ENCODE results near the gene FRK.

Gene FRK

GRCh38 chr6:116016846-116017545 lies 43.7 kb downstream of the FRK start:
- Histone ChIP-seq H3K36me3 (ENCODE audit: insufficient read depth, low read length) (no peaks in the 10 kb centered on the region), H3K4me1 (ENCODE audit: insufficient read depth, low read length) (no peaks in the 10 kb centered on the region; the same call in 1 of the 2 replicates), H3K27ac (ENCODE audit: low read depth, low read length) (no peak overlapping the region)

GRCh38 chr6:116015983-116016382 lies 44.7 kb downstream of the FRK start:
- Histone ChIP-seq H3K36me3 (ENCODE audit: insufficient read depth, low read length) (no peaks in the 10 kb centered on the region), H3K27me3 (ENCODE audit: insufficient read depth, low read length) (no peaks in the 10 kb centered on the region), H3K4me1 (ENCODE audit: insufficient read depth, low read length) (peaks cover 5% of the 10 kb centered on the region; the same call in 1 of the 2 replicates), H3K9me3 (ENCODE audit: insufficient read depth, low read depth, low read length) (no peaks in the 10 kb centered on the region), H3K27ac (ENCODE audit: low read depth, low read length) (no peak overlapping the region), H3K4me3 (ENCODE audit: low read length) (no peak overlapping the region), H3K9ac (ENCODE audit: low read depth, low read length) (no peak overlapping the region)

More at GRCh38 chr6:116016846-116017545, 43.7 kb downstream of the FRK start:
- Histone ChIP-seq H3K9me3 (ENCODE audit: insufficient read depth, low read depth, low read length) (no peaks in the 10 kb centered on the region), H3K9ac (ENCODE audit: low read depth, low read length) (no peak overlapping the region), H3K27me3 (ENCODE audit: insufficient read depth, low read length) (no peaks in the 10 kb centered on the region), H3K4me3 (ENCODE audit: low read length) (no peak overlapping the region)
- WGBS = 73% methylated on average over 4 of the region's 4 CpGs

GRCh38 chr6:116015561-116015960 lies 45.1 kb downstream of the FRK start:
- peaks cover 5% of the 10 kb centered on the region; the same call in 1 of the 2 replicates for H3K4me1 ChIP-seq (ENCODE audit: insufficient read depth, low read length)
- no peak overlapping the region for H3K27ac ChIP-seq (ENCODE audit: low read depth, low read length)
- H3K4me3 ChIP-seq (ENCODE audit: low read length) = no peak overlapping the region
- H3K27me3 ChIP-seq (ENCODE audit: insufficient read depth, low read length) = no peaks in the 10 kb centered on the region
- H3K9me3 ChIP-seq (ENCODE audit: insufficient read depth, low read depth, low read length) = no peaks in the 10 kb centered on the region
- H3K36me3 ChIP-seq (ENCODE audit: insufficient read depth, low read length) = no peaks in the 10 kb centered on the region
- no peak overlapping the region for H3K9ac ChIP-seq (ENCODE audit: low read depth, low read length)

- no peaks in the 10 kb centered on the region for H3K9me3 ChIP-seq (ENCODE audit: insufficient read depth, low read depth, low read length)
- H3K36me3 ChIP-seq (ENCODE audit: insufficient read depth, low read length) = no peaks in the 10 kb centered on the region
- no peak overlapping the region for H3K27ac ChIP-seq (ENCODE audit: low read depth, low read length)
- H3K9ac ChIP-seq (ENCODE audit: low read depth, low read length) = no peak overlapping the region
- no peaks in the 10 kb centered on the region for H3K27me3 ChIP-seq (ENCODE audit: insufficient read depth, low read length)
- H3K4me3 ChIP-seq (ENCODE audit: low read length) = no peak overlapping the region
- H3K4me1 ChIP-seq (ENCODE audit: insufficient read depth, low read length) = peaks cover 5% of the 10 kb centered on the region; the same call in 1 of the 2 replicates
Measured at GRCh38 chr6:116012951-116013350, 47.7 kb downstream of the FRK start.

- Histone ChIP-seq H3K9ac (ENCODE audit: low read depth, low read length) (no peak overlapping the region), H3K4me1 (ENCODE audit: insufficient read depth, low read length) (peaks cover 5% of the 10 kb centered on the region; the same call in 1 of the 2 replicates)
- 100% methylated on average over 1 of the region's 1 CpG for WGBS
Measured at GRCh38 chr6:116012471-116012949, 48.2 kb downstream of the FRK start.

GRCh38 chr6:116011520-116011919 lies 49.2 kb downstream of the FRK start:
- no peak overlapping the region for H3K4me3 ChIP-seq (ENCODE audit: low read length)
- no peaks in the 10 kb centered on the region for H3K9me3 ChIP-seq (ENCODE audit: insufficient read depth, low read depth, low read length)
- H3K36me3 ChIP-seq (ENCODE audit: insufficient read depth, low read length) = no peaks in the 10 kb centered on the region
- H3K9ac ChIP-seq (ENCODE audit: low read depth, low read length) = no peak overlapping the region
- WGBS = 85% methylated on average over 3 of the region's 3 CpGs
- H3K4me1 ChIP-seq (ENCODE audit: insufficient read depth, low read length) = peaks cover 5% of the 10 kb centered on the region; the same call in 1 of the 2 replicates
- no peaks in the 10 kb centered on the region for H3K27me3 ChIP-seq (ENCODE audit: insufficient read depth, low read length)
- no peak overlapping the region for H3K27ac ChIP-seq (ENCODE audit: low read depth, low read length)

More at GRCh38 chr6:116012471-116012949, 48.2 kb downstream of the FRK start:
- H3K4me3 ChIP-seq (ENCODE audit: low read length) = no peak overlapping the region
- no peak overlapping the region for H3K27ac ChIP-seq (ENCODE audit: low read depth, low read length)
- H3K9me3 ChIP-seq (ENCODE audit: insufficient read depth, low read depth, low read length) = no peaks in the 10 kb centered on the region
- no peaks in the 10 kb centered on the region for H3K36me3 ChIP-seq (ENCODE audit: insufficient read depth, low read length)
- no peaks in the 10 kb centered on the region for H3K27me3 ChIP-seq (ENCODE audit: insufficient read depth, low read length)

- H3K4me3 ChIP-seq (ENCODE audit: low read length) = no peak overlapping the region
- no peak overlapping the region for H3K27ac ChIP-seq (ENCODE audit: low read depth, low read length)
- WGBS = 56% methylated on average over 3 of the region's 3 CpGs
- peaks cover 5% of the 10 kb centered on the region; the same call in 1 of the 2 replicates for H3K4me1 ChIP-seq (ENCODE audit: insufficient read depth, low read length)
- H3K9ac ChIP-seq (ENCODE audit: low read depth, low read length) = no peak overlapping the region
- H3K9me3 ChIP-seq (ENCODE audit: insufficient read depth, low read depth, low read length) = no peaks in the 10 kb centered on the region
- no peaks in the 10 kb centered on the region for H3K36me3 ChIP-seq (ENCODE audit: insufficient read depth, low read length)
- H3K27me3 ChIP-seq (ENCODE audit: insufficient read depth, low read length) = no peaks in the 10 kb centered on the region
Measured at GRCh38 chr6:116010790-116011401, 49.8 kb downstream of the FRK start.

- H3K27me3 ChIP-seq (ENCODE audit: insufficient read depth, low read length) = no peaks in the 10 kb centered on the region
- no peak overlapping the region for H3K9ac ChIP-seq (ENCODE audit: low read depth, low read length)
- H3K9me3 ChIP-seq (ENCODE audit: insufficient read depth, low read depth, low read length) = no peaks in the 10 kb centered on the region
- no peak overlapping the region for H3K27ac ChIP-seq (ENCODE audit: low read depth, low read length)
- no peak overlapping the region for H3K4me3 ChIP-seq (ENCODE audit: low read length)
- H3K36me3 ChIP-seq (ENCODE audit: insufficient read depth, low read length) = no peaks in the 10 kb centered on the region
- WGBS = 97% methylated on average over 3 of the region's 3 CpGs
- peaks cover 5% of the 10 kb centered on the region; the same call in 1 of the 2 replicates for H3K4me1 ChIP-seq (ENCODE audit: insufficient read depth, low read length)
Measured at GRCh38 chr6:116010386-116010785, 50.3 kb downstream of the FRK start.

- no peaks in the 10 kb centered on the region for H3K36me3 ChIP-seq (ENCODE audit: insufficient read depth, low read length)
- peaks cover 5% of the 10 kb centered on the region; the same call in 1 of the 2 replicates for H3K4me1 ChIP-seq (ENCODE audit: insufficient read depth, low read length)
- no peak overlapping the region for H3K9ac ChIP-seq (ENCODE audit: low read depth, low read length)
- WGBS = 88% methylated on average over 6 of the region's 6 CpGs
- H3K27ac ChIP-seq (ENCODE audit: low read depth, low read length) = no peak overlapping the region
- no peaks in the 10 kb centered on the region for H3K9me3 ChIP-seq (ENCODE audit: insufficient read depth, low read depth, low read length)
- H3K4me3 ChIP-seq (ENCODE audit: low read length) = no peak overlapping the region
- no peaks in the 10 kb centered on the region for H3K27me3 ChIP-seq (ENCODE audit: insufficient read depth, low read length)
Measured at GRCh38 chr6:116008470-116009243, 52.0 kb downstream of the FRK start.

GRCh38 chr6:116004841-116005815 lies 55.6 kb downstream of the FRK start:
- WGBS = 92% methylated on average over 4 of the region's 4 CpGs

More at GRCh38 chr6:116004841-116005815, 55.6 kb downstream of the FRK start:
- H3K9me3 ChIP-seq (ENCODE audit: insufficient read depth, low read depth, low read length) = no peaks in the 10 kb centered on the region
- no peak overlapping the region for H3K4me3 ChIP-seq (ENCODE audit: low read length)
- no peaks in the 10 kb centered on the region for H3K27me3 ChIP-seq (ENCODE audit: insufficient read depth, low read length)
- H3K27ac ChIP-seq (ENCODE audit: low read depth, low read length) = no peak overlapping the region
- no peaks in the 10 kb centered on the region for H3K4me1 ChIP-seq (ENCODE audit: insufficient read depth, low read length)
- no peaks in the 10 kb centered on the region for H3K36me3 ChIP-seq (ENCODE audit: insufficient read depth, low read length)
- no peak overlapping the region for H3K9ac ChIP-seq (ENCODE audit: low read depth, low read length)
